Smooth muscle cell (in vitro differentiated cells): ENCODE measurements around the gene ZNF768. TPM values are rescaled to one million over a fixed set of nuclear protein-coding genes. Genes with fewer than 3 reads are reported as not detected.

ENCODE experiments used
- DNase-seq: peaks from one replicate; lab custom pipeline; 2025; ENCODE audit not compliant: unreplicated experiment; lab: John Stamatoyannopoulos, UW
- H2AFZ ChIP-seq: fragments of 200-600 bp; sonication (generic); 2 replicates; pipeline ENCODE4 v1.6.0; 2016; ENCODE audit warnings: antibody characterized with exemption, low read depth, mild to moderate bottlenecking
- H3F3A ChIP-seq: fragments of 200-600 bp; sonication (generic); 2 replicates; pipeline ENCODE4 v1.6.0; 2017; ENCODE audit warnings: antibody characterized with exemption, low read depth
- H3K27ac ChIP-seq: fragments of 200-600 bp; sonication (generic); 2 replicates; pipeline ENCODE4 v1.5.1; 2016; ENCODE audit warnings: low read depth, mild to moderate bottlenecking
- H3K27me3 ChIP-seq: fragments of 200-600 bp; sonication (generic); 2 replicates; pipeline ENCODE4 v1.6.1; 2016; ENCODE audit warnings: low read depth, mild to moderate bottlenecking
- H3K36me3 ChIP-seq: fragments of 200-600 bp; sonication (generic); 2 replicates; pipeline ENCODE4 v1.5.1; 2016; ENCODE audit warnings: low read depth
- H3K4me1 ChIP-seq: fragments of 200-600 bp; sonication (generic); 2 replicates; pipeline ENCODE4 v1.5.1; 2016; ENCODE audit warnings: low read depth
- H3K4me2 ChIP-seq: fragments of 200-600 bp; sonication (generic); 2 replicates; pipeline ENCODE4 v1.6.0; 2016; ENCODE audit warnings: mild to moderate bottlenecking
- H3K4me3 ChIP-seq: fragments of 200-600 bp; sonication (generic); 2 replicates; pipeline ENCODE4 v1.5.1; 2016; ENCODE audit warnings: mild to moderate bottlenecking
- H3K79me2 ChIP-seq: fragments of 200-600 bp; sonication (generic); 2 replicates; pipeline ENCODE4 v1.6.0; 2016; ENCODE audit warnings: low read depth, mild to moderate bottlenecking
- H3K9ac ChIP-seq: fragments of 200-600 bp; sonication (generic); 2 replicates; pipeline ENCODE4 v1.6.0; 2016; ENCODE audit warnings: low read depth
- H3K9me3 ChIP-seq: fragments of 200-600 bp; sonication (generic); replicated peaks from 2 replicates; pipeline ENCODE4 v1.5.1; 2016; ENCODE audit warnings: low read depth
- H4K20me1 ChIP-seq: fragments of 200-600 bp; sonication (generic); 2 replicates; pipeline ENCODE4 v1.6.0; 2016; ENCODE audit warnings: low read depth
- CTCF ChIP-seq: fragments of 200-600 bp; sonication (generic); IDR thresholded peaks from 2 replicates; pipeline ENCODE4 v1.5.1; 2017; ENCODE audit warnings: borderline replicate concordance, mild to moderate bottlenecking, antibody characterized with exemption; ENCODE audit not compliant: insufficient read depth, poor library complexity, severe bottlenecking
- WGBS: methylation state at CpG from one replicate; pipeline ENCODE4 v1.1.7; 2016; ENCODE audit warnings: low lambda C conversion rate; 5-methylcytosine and 5-hydroxymethylcytosine counted together
- polyA plus RNA-seq: library from polyadenylated mRNA; unstranded; fragments of >200 nt; fragmentation: Nextera tagmentation; extraction: Ambion mirVana; gene quantifications from 2 replicates; pipeline ENCODE4 v1.2.1, GENCODE V29; 2016
- total RNA-seq: library from RNA; depleted of rRNA; stranded (reverse); fragments of >200 nt; gene quantifications from 2 replicates; pipeline ENCODE4 v1.2.3, GENCODE V29; 2014

Gene ZNF768
- 17.8 and 18.6 TPM in 2 replicates for total RNA-seq
- polyA plus RNA-seq, result 15.4 and 17.5 TPM in 2 replicates

- Histone ChIP-seq H3K4me1 (peaks cover 11% of the 10 kb centered on the region), H3K79me2 (no peaks in the 10 kb centered on the region), H3F3A (peaks cover 17% of the 10 kb centered on the region), H3K9me3 (no peaks in the 10 kb centered on the region), H3K4me2 (peak within 1 kb of the TSS; percentile 95), H3K27me3 (no peaks in the 10 kb centered on the region), H3K36me3 (no peaks in the 10 kb centered on the region), H3K27ac (peak within 1 kb of the TSS; percentile 90), H4K20me1 (no peaks in the 10 kb centered on the region), H2AFZ (peak within 1 kb of the TSS; percentile 89), H3K4me3 (peak within 1 kb of the TSS; percentile 91), H3K9ac (peak within 1 kb of the TSS; percentile 91)
- TF ChIP-seq CTCF, result no peak
- peak; percentile 83 for DNase-seq
- 5% methylated on average over 20 of the region's 73 CpGs for WGBS
These were observed at the start of gene ZNF768 for GRCh38 chr16:30526137-30526822. Gene ZNF768 (minus strand): TSS chr16:30526566. CDS start chr16:30526413, 153 bp downstream.

GRCh38 chr16:30574678-30575077 is 48.3 kb upstream of the ZNF768 start:
- WGBS, result 85% methylated on average over 1 of the region's 1 CpG

GRCh38 chr16:30571445-30572322 is 45.3 kb upstream of the ZNF768 start, which contains the start of gene ZNF688:
Gene ZNF688 (minus strand): TSS chr16:30571714. CDS start chr16:30571629, 85 bp downstream.
- Histone ChIP-seq H3F3A (peaks cover 6% of the 10 kb centered on the region), H3K9me3 (no peaks in the 10 kb centered on the region), H4K20me1 (no peaks in the 10 kb centered on the region), H3K9ac (peak within 1 kb of the TSS; percentile 58), H3K27me3 (no peaks in the 10 kb centered on the region), H3K4me3 (peak within 1 kb of the TSS; percentile 63), H3K27ac (peak within 1 kb of the TSS; percentile 35), H3K36me3 (no peaks in the 10 kb centered on the region), H3K4me2 (peak within 1 kb of the TSS; percentile 91), H3K79me2 (no peaks in the 10 kb centered on the region), H3K4me1 (peaks cover 13% of the 10 kb centered on the region), H2AFZ (peak within 1 kb of the TSS; percentile 53)
- TF ChIP-seq CTCF, result no peak
- DNase-seq, result peak; percentile 66
- WGBS, result 1% methylated on average over 59 of the region's 67 CpGs

More at GRCh38 chr16:30574678-30575077, 48.3 kb upstream of the ZNF768 start:
- TF ChIP-seq CTCF, result no peak
- Histone ChIP-seq H3K27ac (no peak overlapping the region), H3F3A (peaks cover 6% of the 10 kb centered on the region), H3K9me3 (no peaks in the 10 kb centered on the region), H3K4me3 (no peak overlapping the region), H3K4me1 (peaks cover 13% of the 10 kb centered on the region), H3K79me2 (peaks cover 4% of the 10 kb centered on the region), H3K9ac (no peak overlapping the region), H3K27me3 (no peaks in the 10 kb centered on the region), H3K4me2 (no peak overlapping the region), H2AFZ (no peak overlapping the region), H4K20me1 (peaks cover 4% of the 10 kb centered on the region), H3K36me3 (no peaks in the 10 kb centered on the region)
- no peak for DNase-seq
